Smooth muscle cell (in vitro differentiated cells): ENCODE measurements around the gene ASL. TPM values are rescaled to one million over a fixed set of nuclear protein-coding genes. Genes with fewer than 3 reads are reported as not detected.
"Not testable (repeated sequence)": the region's sequence is repeated elsewhere in the genome, so short reads cannot be mapped to it uniquely, and the experiment has no call there.

Source experiments
- DNase-seq: peaks from one replicate; lab custom pipeline; 2025; ENCODE audit not compliant: unreplicated experiment; lab: John Stamatoyannopoulos, UW
- H2AFZ ChIP-seq: fragments of 200-600 bp; sonication (generic); 2 replicates; pipeline ENCODE4 v1.6.0; 2016; ENCODE audit warnings: antibody characterized with exemption, low read depth, mild to moderate bottlenecking
- H3F3A ChIP-seq: fragments of 200-600 bp; sonication (generic); 2 replicates; pipeline ENCODE4 v1.6.0; 2017; ENCODE audit warnings: antibody characterized with exemption, low read depth
- H3K27ac ChIP-seq: fragments of 200-600 bp; sonication (generic); 2 replicates; pipeline ENCODE4 v1.5.1; 2016; ENCODE audit warnings: low read depth, mild to moderate bottlenecking
- H3K27me3 ChIP-seq: fragments of 200-600 bp; sonication (generic); 2 replicates; pipeline ENCODE4 v1.6.1; 2016; ENCODE audit warnings: low read depth, mild to moderate bottlenecking
- H3K36me3 ChIP-seq: fragments of 200-600 bp; sonication (generic); 2 replicates; pipeline ENCODE4 v1.5.1; 2016; ENCODE audit warnings: low read depth
- H3K4me1 ChIP-seq: fragments of 200-600 bp; sonication (generic); 2 replicates; pipeline ENCODE4 v1.5.1; 2016; ENCODE audit warnings: low read depth
- H3K4me2 ChIP-seq: fragments of 200-600 bp; sonication (generic); 2 replicates; pipeline ENCODE4 v1.6.0; 2016; ENCODE audit warnings: mild to moderate bottlenecking
- H3K4me3 ChIP-seq: fragments of 200-600 bp; sonication (generic); 2 replicates; pipeline ENCODE4 v1.5.1; 2016; ENCODE audit warnings: mild to moderate bottlenecking
- H3K79me2 ChIP-seq: fragments of 200-600 bp; sonication (generic); 2 replicates; pipeline ENCODE4 v1.6.0; 2016; ENCODE audit warnings: low read depth, mild to moderate bottlenecking
- H3K9ac ChIP-seq: fragments of 200-600 bp; sonication (generic); 2 replicates; pipeline ENCODE4 v1.6.0; 2016; ENCODE audit warnings: low read depth
- H3K9me3 ChIP-seq: fragments of 200-600 bp; sonication (generic); replicated peaks from 2 replicates; pipeline ENCODE4 v1.5.1; 2016; ENCODE audit warnings: low read depth
- H4K20me1 ChIP-seq: fragments of 200-600 bp; sonication (generic); 2 replicates; pipeline ENCODE4 v1.6.0; 2016; ENCODE audit warnings: low read depth
- CTCF ChIP-seq: fragments of 200-600 bp; sonication (generic); IDR thresholded peaks from 2 replicates; pipeline ENCODE4 v1.5.1; 2017; ENCODE audit warnings: borderline replicate concordance, mild to moderate bottlenecking, antibody characterized with exemption; ENCODE audit not compliant: insufficient read depth, poor library complexity, severe bottlenecking
- WGBS: methylation state at CpG from one replicate; pipeline ENCODE4 v1.1.7; 2016; ENCODE audit warnings: low lambda C conversion rate; 5-methylcytosine and 5-hydroxymethylcytosine counted together
- polyA plus RNA-seq: library from polyadenylated mRNA; unstranded; fragments of >200 nt; fragmentation: Nextera tagmentation; extraction: Ambion mirVana; gene quantifications from 2 replicates; pipeline ENCODE4 v1.2.1, GENCODE V29; 2016
- total RNA-seq: library from RNA; depleted of rRNA; stranded (reverse); fragments of >200 nt; gene quantifications from 2 replicates; pipeline ENCODE4 v1.2.3, GENCODE V29; 2014

The ASL gene
- total and polyA plus RNA-seq, 2 experiments from 2014 or later, result 12.4 to 26.1 TPM

- no peak for TF ChIP-seq CTCF
- peak overlapping the region; percentile 20 for H3K27ac ChIP-seq
- no peak overlapping the region for H3K9ac ChIP-seq
- H3K36me3 ChIP-seq, result no peaks in the 10 kb centered on the region
- no peaks in the 10 kb centered on the region for H3K4me1 ChIP-seq
- no peaks in the 10 kb centered on the region for H3K79me2 ChIP-seq
- H3K9me3 ChIP-seq, result no peaks in the 10 kb centered on the region
- H3F3A ChIP-seq, result no peaks in the 10 kb centered on the region
- peak; percentile 26 for DNase-seq
- no peaks in the 10 kb centered on the region for H3K27me3 ChIP-seq
- peak overlapping the region; percentile 45 for H3K4me3 ChIP-seq
- WGBS, result 1% methylated on average over 10 of the region's 15 CpGs
- H4K20me1 ChIP-seq, result no peaks in the 10 kb centered on the region
- H3K4me2 ChIP-seq, result peak overlapping the region; percentile 81
- H2AFZ ChIP-seq, result peak overlapping the region; percentile 34
Observed at GRCh38 chr7:66099551-66100407, 24.2 kb downstream of the ASL start.

DNA sequence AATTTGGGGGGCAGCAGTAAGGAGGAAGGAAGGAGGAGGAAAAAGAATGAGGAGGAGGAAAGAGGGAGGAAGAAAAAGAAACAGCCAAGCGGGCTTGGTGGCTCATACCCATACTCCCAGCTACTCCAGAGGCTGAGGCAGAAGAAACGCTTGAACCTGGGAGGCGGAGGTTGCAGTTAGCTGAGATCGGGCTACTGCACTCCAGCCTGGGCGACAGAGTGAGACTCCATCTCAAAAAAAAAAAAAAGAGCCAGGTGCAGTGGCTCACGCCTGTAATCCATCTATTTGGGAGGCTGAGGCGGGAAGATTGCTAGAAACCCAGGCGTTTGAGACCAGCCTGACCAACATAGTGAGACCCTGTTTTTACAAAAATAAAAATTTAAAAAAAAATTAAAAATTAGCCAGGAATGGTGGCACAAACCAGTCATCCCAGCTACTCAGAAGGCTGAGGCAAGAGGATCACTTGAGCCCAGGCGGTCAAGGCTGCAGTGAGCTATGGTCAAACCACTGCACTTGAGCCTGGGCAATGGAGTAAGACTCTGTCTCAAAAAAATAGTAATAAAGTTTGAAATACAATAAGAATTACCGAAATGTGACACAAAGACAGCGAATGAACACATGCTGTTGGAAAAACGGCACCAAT lies 24.9 kb downstream of the ASL start:
- H3K9me3 ChIP-seq, result no peaks in the 10 kb centered on the region
- WGBS, result 65% methylated on average over 12 of the region's 12 CpGs
- H3K27me3 ChIP-seq, result no peaks in the 10 kb centered on the region
- DNase-seq, result no peak
- H3K9ac ChIP-seq, result no peak overlapping the region
- H3K4me1 ChIP-seq, result no peaks in the 10 kb centered on the region
- H3K36me3 ChIP-seq, result no peaks in the 10 kb centered on the region
- peak overlapping the region; percentile 45 for H3K4me3 ChIP-seq
- peak overlapping the region; percentile 20 for H3K27ac ChIP-seq
- H3F3A ChIP-seq, result no peaks in the 10 kb centered on the region
- peak overlapping the region; percentile 81 for H3K4me2 ChIP-seq
- H2AFZ ChIP-seq, result peak overlapping the region; percentile 34
- no peaks in the 10 kb centered on the region for H3K79me2 ChIP-seq
- no peak for TF ChIP-seq CTCF
- no peaks in the 10 kb centered on the region for H4K20me1 ChIP-seq

- not testable (repeated sequence) for H3K9me3 ChIP-seq, H3F3A ChIP-seq
- whole genome bisulfite sequencing, result over 99% methylated on average over 6 of the region's 6 CpGs
Observed at GRCh38 chr7:66102168-66102567, 26.5 kb downstream of the ASL start.

DNA sequence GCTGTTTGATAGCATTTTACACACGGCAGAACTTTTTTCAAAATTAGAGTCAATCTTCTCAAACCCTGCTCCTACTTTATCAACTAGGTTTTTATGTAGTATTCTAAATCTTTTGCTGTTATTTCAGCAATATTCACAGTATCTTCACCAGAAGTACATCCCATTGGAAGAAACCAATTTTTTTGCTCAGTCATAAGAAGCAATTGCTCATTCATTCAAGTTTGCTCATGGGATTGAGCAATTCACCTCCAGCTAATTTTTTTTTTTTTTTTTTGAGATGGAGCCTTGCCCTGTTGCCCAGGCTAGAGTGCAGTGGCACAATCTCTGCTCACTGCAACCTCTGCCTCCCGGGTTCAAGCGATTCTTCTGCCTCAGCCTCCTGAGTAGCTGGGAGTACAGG lies 28.4 kb downstream of the ASL start:
- H3K4me1 ChIP-seq, H3K4me3 ChIP-seq, H3K4me2 ChIP-seq, DNase-seq, H2AFZ ChIP-seq, H4K20me1 ChIP-seq, H3K79me2 ChIP-seq, H3K9ac ChIP-seq, H3K27me3 ChIP-seq, H3K27ac ChIP-seq, H3K36me3 ChIP-seq, H3K9me3 ChIP-seq, H3F3A ChIP-seq: not testable (repeated sequence)
- 92% methylated on average over 3 of the region's 3 CpGs for WGBS

More at GRCh38 chr7:66102168-66102567, 26.5 kb downstream of the ASL start:
- H3K9ac ChIP-seq, DNase-seq, H4K20me1 ChIP-seq, H3K27me3 ChIP-seq, H3K27ac ChIP-seq, H2AFZ ChIP-seq, H3K79me2 ChIP-seq, H3K4me3 ChIP-seq, H3K4me1 ChIP-seq, H3K4me2 ChIP-seq, H3K36me3 ChIP-seq: not testable (repeated sequence)
